Thyroid gland (tissue), 4 donors: Measurements from ENCODE around the gene SCAF8. TPM values are rescaled to one million over a fixed set of nuclear protein-coding genes. Genes with fewer than 3 reads are reported as not detected.
A peak's percentile ranks its signal among the peaks of the same experiment; 100 is the strongest.

Experiments
- DNase-seq, 2 donors: peaks; one replicate each; pipeline ENCODE4 v3.0.0-alpha.2; 2019
- H3K27ac ChIP-seq, 3 donors: fragments of 200-600 bp; sonication (generic); 1 replicate in 2 of 3; 2 replicates in 1 of 3; pipeline ENCODE4 v1.5.1; 2016 to 2019; ENCODE audit warnings: mild to moderate bottlenecking in 1 of 3, moderate library complexity in 1 of 3
- H3K27me3 ChIP-seq: fragments of 200-600 bp; sonication (generic); one replicate; pipeline ENCODE4 v1.5.1; 2019
- H3K36me3 ChIP-seq, 2 donors: fragments of 200-600 bp; sonication (generic); one replicate each; pipeline ENCODE4 v1.5.1; 2016 to 2019
- H3K4me1 ChIP-seq, 2 donors: fragments of 200-600 bp; sonication (generic); one replicate each; pipeline ENCODE4 v1.5.1; 2017 to 2019
- H3K4me3 ChIP-seq, 3 donors: fragments of 200-600 bp; sonication (generic); replicated peaks in 1 of 3; 1 replicate in 2 of 3; 2 replicates in 1 of 3; pipeline ENCODE4 v1.5.1; 2016; ENCODE audit warnings: mild to moderate bottlenecking in 1 of 3
- H3K9me3 ChIP-seq: fragments of 200-600 bp; sonication (generic); one replicate; pipeline ENCODE4 v1.5.1; 2017
- POLR2A ChIP-seq, 2 donors: fragments of 450-650 bp; IDR thresholded peaks; one replicate each; pipeline ENCODE4 v1.6.1; 2017; ENCODE audit warnings: antibody characterized with exemption in 2 of 2, mild to moderate bottlenecking in 2 of 2, moderate library complexity in 1 of 2
- WGBS, 2 donors: methylation state at CpG; one replicate each; pipeline ENCODE4 v1.1.5; 2017; 5-methylcytosine and 5-hydroxymethylcytosine counted together
- intact Hi-C: fragments of 100-400 bp; cut with DNase I; formaldehyde crosslinking; loops from one replicate; pipeline ENCODE4 v1.15.1; 2023
- total RNA-seq, 4 donors: library from RNA; depleted of rRNA; stranded (reverse); fragments of >200 nt; gene quantifications; one replicate each; pipeline ENCODE4 v1.2.3, GENCODE V29; 2016
- TF ChIP-seq, protein P1 (sequence below), 6 experiments: fragments of 200-600 bp in 3 of 6; fragments of 450-650 bp in 3 of 6; sonication (generic) in 3 of 6; IDR thresholded peaks; one replicate each; pipeline ENCODE4 v1.5.1; 2016 to 2019; ENCODE audit warnings: antibody characterized with exemption in 6 of 6, mild to moderate bottlenecking in 2 of 6, inconsistent platforms in 1 of 6, moderate library complexity in 1 of 6

SCAF8 gene
- total RNA-seq, 4 donors from 2014 or later = 60.9 to 88.8 (median 65.1) TPM

- DNase-seq = no peak
- Histone ChIP-seq H3K4me3 (no peak overlapping the region), H3K27ac (no peak overlapping the region), H3K27me3 (no peaks in the 10 kb centered on the region), H3K4me1 (peaks cover 34 to 36% of the 10 kb centered on the region in 2 donors), H3K36me3 (no peaks in the 10 kb centered on the region), H3K9me3 (no peaks in the 10 kb centered on the region)
- WGBS, 2 donors = 51% methylated on average over 6 of the region's 6 CpGs
- no peak for TF ChIP-seq POLR2A (IDR thresholded peaks at IDR 0.05)
- TF ChIP-seq, protein P1, sequence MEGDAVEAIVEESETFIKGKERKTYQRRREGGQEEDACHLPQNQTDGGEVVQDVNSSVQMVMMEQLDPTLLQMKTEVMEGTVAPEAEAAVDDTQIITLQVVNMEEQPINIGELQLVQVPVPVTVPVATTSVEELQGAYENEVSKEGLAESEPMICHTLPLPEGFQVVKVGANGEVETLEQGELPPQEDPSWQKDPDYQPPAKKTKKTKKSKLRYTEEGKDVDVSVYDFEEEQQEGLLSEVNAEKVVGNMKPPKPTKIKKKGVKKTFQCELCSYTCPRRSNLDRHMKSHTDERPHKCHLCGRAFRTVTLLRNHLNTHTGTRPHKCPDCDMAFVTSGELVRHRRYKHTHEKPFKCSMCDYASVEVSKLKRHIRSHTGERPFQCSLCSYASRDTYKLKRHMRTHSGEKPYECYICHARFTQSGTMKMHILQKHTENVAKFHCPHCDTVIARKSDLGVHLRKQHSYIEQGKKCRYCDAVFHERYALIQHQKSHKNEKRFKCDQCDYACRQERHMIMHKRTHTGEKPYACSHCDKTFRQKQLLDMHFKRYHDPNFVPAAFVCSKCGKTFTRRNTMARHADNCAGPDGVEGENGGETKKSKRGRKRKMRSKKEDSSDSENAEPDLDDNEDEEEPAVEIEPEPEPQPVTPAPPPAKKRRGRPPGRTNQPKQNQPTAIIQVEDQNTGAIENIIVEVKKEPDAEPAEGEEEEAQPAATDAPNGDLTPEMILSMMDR (IDR thresholded peaks at IDR 0.05) = peak; percentile 44 to 80 (median 70)
- intact Hi-C loops = no loop called here
Measured at GRCh38 chr6:154868143-154868594, 135.0 kb downstream of the SCAF8 start.

GRCh38 chr6:154872542-154873114 lies 139.4 kb downstream of the SCAF8 start:
- Histone ChIP-seq H3K27me3 (no peaks in the 10 kb centered on the region), H3K36me3 (no peaks in the 10 kb centered on the region), H3K27ac (no peak overlapping the region), H3K9me3 (no peaks in the 10 kb centered on the region), H3K4me3 (no peak overlapping the region), H3K4me1 (peaks cover 15 to 31% of the 10 kb centered on the region in 2 donors)
- TF ChIP-seq, protein P1 (IDR thresholded peaks at IDR 0.05) = peak in 2 of 6 experiments; percentile 4 to 13
- no peak for TF ChIP-seq POLR2A (IDR thresholded peaks at IDR 0.05)
- WGBS, 2 donors = 41 to 55% methylated on average over 8 of the region's 8 CpGs
- DNase-seq = peak; percentile 41 to 42
- intact Hi-C loops = loop anchor here (5.0 kb wide), 1 partner anchor 300 kb away; no protein-coding TSS in a partner anchor

DNA sequence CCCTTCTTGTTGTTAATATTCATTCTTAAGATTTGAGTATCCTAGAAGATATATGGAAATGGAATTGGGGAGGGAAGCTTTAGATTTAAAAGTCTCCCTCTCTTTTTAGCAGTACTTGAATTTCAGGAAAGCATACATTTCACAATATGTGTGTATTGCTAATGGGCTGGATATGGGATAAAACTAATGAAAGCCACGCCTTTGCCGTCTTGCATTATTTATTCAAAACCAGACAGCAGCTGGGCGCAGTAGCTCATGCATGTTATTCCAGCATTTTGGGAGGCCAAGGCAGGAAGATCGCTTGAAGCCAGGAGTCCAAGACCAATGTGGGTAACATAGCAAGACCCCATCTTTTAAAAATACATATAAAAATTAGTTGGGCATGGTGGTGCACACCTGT lies 140.3 kb downstream of the SCAF8 start:
- Histone ChIP-seq H3K27ac (no peak overlapping the region), H3K9me3 (no peaks in the 10 kb centered on the region), H3K36me3 (no peaks in the 10 kb centered on the region), H3K27me3 (no peaks in the 10 kb centered on the region), H3K4me3 (no peak overlapping the region), H3K4me1 (peaks cover 15 to 31% of the 10 kb centered on the region in 2 donors)
- WGBS, 2 donors = 97% methylated on average over 4 of the region's 4 CpGs
- no peak for DNase-seq
- TF ChIP-seq, protein P1 (IDR thresholded peaks at IDR 0.05) = no peak
- TF ChIP-seq POLR2A (IDR thresholded peaks at IDR 0.05) = no peak
- intact Hi-C loops = loop anchor here (5.0 kb wide), 1 partner anchor 299 kb away; no protein-coding TSS in a partner anchor

GRCh38 chr6:154874773-154875592 lies 141.8 kb downstream of the SCAF8 start:
- 75 to 76% methylated on average over 10 of the region's 10 CpGs for WGBS, 2 donors
- intact Hi-C loops = loop anchor here (5.0 kb wide), 1 partner anchor 297 kb away; no protein-coding TSS in a partner anchor

More at GRCh38 chr6:154874773-154875592, 141.8 kb downstream of the SCAF8 start:
- TF ChIP-seq POLR2A (IDR thresholded peaks at IDR 0.05) = no peak
- TF ChIP-seq, protein P1 (IDR thresholded peaks at IDR 0.05) = no peak
- Histone ChIP-seq H3K9me3 (no peaks in the 10 kb centered on the region), H3K4me3 (no peak overlapping the region), H3K4me1 (peaks cover 26 to 42% of the 10 kb centered on the region in 2 donors), H3K36me3 (no peaks in the 10 kb centered on the region), H3K27ac (no peak overlapping the region), H3K27me3 (no peaks in the 10 kb centered on the region)
- no peak for DNase-seq
